ENCODE results near the gene ATRAID. TPM values are rescaled to one million over a fixed set of nuclear protein-coding genes. Genes with fewer than 3 reads are reported as not detected.

ATRAID gene
- total and polyA plus RNA-seq, 2 experiments from 2014 or later = 129 to 154 TPM

DNA sequence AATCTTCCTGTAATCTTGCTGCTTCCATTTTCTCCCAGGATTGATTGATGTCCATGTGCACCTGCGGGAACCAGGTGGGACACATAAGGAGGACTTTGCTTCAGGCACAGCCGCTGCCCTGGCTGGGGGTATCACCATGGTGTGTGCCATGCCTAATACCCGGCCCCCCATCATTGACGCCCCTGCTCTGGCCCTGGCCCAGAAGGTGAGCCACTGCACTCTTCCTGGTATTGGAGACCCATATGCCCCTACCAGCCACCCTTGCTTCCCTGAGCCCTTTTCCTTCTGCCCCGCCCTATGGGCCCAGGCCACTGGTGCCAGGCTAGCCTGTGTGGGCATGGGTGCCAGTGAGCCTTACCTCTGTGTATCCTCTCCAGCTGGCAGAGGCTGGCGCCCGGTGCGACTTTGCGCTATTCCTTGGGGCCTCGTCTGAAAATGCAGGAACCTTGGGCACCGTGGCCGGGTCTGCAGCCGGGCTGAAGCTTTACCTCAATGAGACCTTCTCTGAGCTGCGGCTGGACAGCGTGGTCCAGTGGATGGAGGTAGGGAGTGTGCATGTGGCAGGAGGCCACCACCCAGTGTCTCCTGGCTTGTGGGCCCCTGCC lies 25.6 kb downstream of the ATRAID start:
- no peaks in the 10 kb centered on the region for H3K4me1 Mint-ChIP-seq
- ATAC-seq = no peak
- Histone ChIP-seq H3K79me2 (replicated peaks; ENCODE audit: insufficient read depth) (no peaks in the 10 kb centered on the region), H3K4me1 (ENCODE audit: insufficient read depth) (no peaks in the 10 kb centered on the region), H3K36me3 (ENCODE audit: insufficient read depth) (peaks cover 75% of the 10 kb centered on the region), H3K4me2 (no peak overlapping the region), H4K20me1 (replicated peaks; ENCODE audit: insufficient read depth) (no peaks in the 10 kb centered on the region; the same call in 1 of the 2 replicates), H3K27ac (ENCODE audit: low read depth) (no peak overlapping the region), H3F3A (replicated peaks; ENCODE audit: low read depth) (no peaks in the 10 kb centered on the region), H3K27me3 (ENCODE audit: insufficient read depth) (no peaks in the 10 kb centered on the region), H2AFZ (no peak overlapping the region), H3K9me2 (ENCODE audit: insufficient read depth) (no peaks in the 10 kb centered on the region), H3K4me3 (no peak overlapping the region)
- TF ChIP-seq JUNB (IDR thresholded peaks at IDR 0.05; ENCODE audit: unreplicated experiment) = no peak
- TF ChIP-seq, protein P1, sequence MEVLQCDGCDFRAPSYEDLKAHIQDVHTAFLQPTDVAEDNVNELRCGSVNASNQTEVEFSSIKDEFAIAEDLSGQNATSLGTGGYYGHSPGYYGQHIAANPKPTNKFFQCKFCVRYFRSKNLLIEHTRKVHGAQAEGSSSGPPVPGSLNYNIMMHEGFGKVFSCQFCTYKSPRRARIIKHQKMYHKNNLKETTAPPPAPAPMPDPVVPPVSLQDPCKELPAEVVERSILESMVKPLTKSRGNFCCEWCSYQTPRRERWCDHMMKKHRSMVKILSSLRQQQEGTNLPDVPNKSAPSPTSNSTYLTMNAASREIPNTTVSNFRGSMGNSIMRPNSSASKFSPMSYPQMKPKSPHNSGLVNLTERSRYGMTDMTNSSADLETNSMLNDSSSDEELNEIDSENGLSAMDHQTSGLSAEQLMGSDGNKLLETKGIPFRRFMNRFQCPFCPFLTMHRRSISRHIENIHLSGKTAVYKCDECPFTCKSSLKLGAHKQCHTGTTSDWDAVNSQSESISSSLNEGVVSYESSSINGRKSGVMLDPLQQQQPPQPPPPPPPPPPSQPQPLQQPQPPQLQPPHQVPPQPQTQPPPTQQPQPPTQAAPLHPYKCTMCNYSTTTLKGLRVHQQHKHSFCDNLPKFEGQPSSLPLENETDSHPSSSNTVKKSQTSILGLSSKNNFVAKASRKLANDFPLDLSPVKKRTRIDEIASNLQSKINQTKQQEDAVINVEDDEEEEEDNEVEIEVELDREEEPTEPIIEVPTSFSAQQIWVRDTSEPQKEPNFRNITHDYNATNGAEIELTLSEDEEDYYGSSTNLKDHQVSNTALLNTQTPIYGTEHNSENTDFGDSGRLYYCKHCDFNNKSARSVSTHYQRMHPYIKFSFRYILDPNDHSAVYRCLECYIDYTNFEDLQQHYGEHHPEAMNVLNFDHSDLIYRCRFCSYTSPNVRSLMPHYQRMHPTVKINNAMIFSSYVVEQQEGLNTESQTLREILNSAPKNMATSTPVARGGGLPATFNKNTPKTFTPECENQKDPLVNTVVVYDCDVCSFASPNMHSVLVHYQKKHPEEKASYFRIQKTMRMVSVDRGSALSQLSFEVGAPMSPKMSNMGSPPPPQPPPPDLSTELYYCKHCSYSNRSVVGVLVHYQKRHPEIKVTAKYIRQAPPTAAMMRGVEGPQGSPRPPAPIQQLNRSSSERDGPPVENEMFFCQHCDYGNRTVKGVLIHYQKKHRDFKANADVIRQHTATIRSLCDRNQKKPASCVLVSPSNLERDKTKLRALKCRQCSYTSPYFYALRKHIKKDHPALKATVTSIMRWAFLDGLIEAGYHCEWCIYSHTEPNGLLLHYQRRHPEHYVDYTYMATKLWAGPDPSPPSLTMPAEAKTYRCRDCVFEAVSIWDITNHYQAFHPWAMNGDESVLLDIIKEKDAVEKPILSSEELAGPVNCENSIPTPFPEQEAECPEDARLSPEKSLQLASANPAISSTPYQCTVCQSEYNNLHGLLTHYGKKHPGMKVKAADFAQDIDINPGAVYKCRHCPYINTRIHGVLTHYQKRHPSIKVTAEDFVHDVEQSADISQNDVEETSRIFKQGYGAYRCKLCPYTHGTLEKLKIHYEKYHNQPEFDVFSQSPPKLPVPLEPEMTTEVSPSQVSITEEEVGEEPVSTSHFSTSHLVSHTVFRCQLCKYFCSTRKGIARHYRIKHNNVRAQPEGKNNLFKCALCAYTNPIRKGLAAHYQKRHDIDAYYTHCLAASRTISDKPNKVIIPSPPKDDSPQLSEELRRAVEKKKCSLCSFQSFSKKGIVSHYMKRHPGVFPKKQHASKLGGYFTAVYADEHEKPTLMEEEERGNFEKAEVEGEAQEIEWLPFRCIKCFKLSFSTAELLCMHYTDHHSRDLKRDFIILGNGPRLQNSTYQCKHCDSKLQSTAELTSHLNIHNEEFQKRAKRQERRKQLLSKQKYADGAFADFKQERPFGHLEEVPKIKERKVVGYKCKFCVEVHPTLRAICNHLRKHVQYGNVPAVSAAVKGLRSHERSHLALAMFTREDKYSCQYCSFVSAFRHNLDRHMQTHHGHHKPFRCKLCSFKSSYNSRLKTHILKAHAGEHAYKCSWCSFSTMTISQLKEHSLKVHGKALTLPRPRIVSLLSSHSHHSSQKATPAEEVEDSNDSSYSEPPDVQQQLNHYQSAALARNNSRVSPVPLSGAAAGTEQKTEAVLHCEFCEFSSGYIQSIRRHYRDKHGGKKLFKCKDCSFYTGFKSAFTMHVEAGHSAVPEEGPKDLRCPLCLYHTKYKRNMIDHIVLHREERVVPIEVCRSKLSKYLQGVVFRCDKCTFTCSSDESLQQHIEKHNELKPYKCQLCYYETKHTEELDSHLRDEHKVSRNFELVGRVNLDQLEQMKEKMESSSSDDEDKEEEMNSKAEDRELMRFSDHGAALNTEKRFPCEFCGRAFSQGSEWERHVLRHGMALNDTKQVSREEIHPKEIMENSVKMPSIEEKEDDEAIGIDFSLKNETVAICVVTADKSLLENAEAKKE (CRISPR knock-in tag; IDR thresholded peaks at IDR 0.05) = no peak
- no peak for TF ChIP-seq EZH2 (IDR thresholded peaks at IDR 0.05; ENCODE audit: low read depth, unreplicated experiment)
- TF ChIP-seq ZNF331 (CRISPR knock-in tag; IDR thresholded peaks at IDR 0.05; ENCODE audit: low read depth) = no peak
- TF ChIP-seq, protein P2, sequence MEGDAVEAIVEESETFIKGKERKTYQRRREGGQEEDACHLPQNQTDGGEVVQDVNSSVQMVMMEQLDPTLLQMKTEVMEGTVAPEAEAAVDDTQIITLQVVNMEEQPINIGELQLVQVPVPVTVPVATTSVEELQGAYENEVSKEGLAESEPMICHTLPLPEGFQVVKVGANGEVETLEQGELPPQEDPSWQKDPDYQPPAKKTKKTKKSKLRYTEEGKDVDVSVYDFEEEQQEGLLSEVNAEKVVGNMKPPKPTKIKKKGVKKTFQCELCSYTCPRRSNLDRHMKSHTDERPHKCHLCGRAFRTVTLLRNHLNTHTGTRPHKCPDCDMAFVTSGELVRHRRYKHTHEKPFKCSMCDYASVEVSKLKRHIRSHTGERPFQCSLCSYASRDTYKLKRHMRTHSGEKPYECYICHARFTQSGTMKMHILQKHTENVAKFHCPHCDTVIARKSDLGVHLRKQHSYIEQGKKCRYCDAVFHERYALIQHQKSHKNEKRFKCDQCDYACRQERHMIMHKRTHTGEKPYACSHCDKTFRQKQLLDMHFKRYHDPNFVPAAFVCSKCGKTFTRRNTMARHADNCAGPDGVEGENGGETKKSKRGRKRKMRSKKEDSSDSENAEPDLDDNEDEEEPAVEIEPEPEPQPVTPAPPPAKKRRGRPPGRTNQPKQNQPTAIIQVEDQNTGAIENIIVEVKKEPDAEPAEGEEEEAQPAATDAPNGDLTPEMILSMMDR (conservative IDR thresholded peaks at IDR 0.05; ENCODE audit: low read depth in 2 of 2) = no peak
- TF ChIP-seq, protein P3, sequence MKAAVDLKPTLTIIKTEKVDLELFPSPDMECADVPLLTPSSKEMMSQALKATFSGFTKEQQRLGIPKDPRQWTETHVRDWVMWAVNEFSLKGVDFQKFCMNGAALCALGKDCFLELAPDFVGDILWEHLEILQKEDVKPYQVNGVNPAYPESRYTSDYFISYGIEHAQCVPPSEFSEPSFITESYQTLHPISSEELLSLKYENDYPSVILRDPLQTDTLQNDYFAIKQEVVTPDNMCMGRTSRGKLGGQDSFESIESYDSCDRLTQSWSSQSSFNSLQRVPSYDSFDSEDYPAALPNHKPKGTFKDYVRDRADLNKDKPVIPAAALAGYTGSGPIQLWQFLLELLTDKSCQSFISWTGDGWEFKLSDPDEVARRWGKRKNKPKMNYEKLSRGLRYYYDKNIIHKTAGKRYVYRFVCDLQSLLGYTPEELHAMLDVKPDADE (IDR thresholded peaks at IDR 0.05) = no peak
- H3K9me3 Mint-ChIP-seq = no peaks in the 10 kb centered on the region
- H3K4me3 Mint-ChIP-seq = no peak overlapping the region
- peaks cover 100% of the 10 kb centered on the region for H3K36me3 Mint-ChIP-seq (ENCODE audit: low read depth)
- H3K27ac Mint-ChIP-seq = no peak overlapping the region
- DNase-seq (ENCODE audit: low spot score) = no peak
- H3K27me3 Mint-ChIP-seq (ENCODE audit: insufficient read depth, low read depth, poor library complexity) = peaks cover 26% of the 10 kb centered on the region

All from GM23338 (cell line).